SW480 (cell line): ENCODE measurements around the gene FGFR3.

Source experiments
- DNase-seq: peaks from one replicate; pipeline ENCODE4 v3.0.0-alpha.2; 2016; ENCODE audit warnings: low spot score

The FGFR3 gene

DNA sequence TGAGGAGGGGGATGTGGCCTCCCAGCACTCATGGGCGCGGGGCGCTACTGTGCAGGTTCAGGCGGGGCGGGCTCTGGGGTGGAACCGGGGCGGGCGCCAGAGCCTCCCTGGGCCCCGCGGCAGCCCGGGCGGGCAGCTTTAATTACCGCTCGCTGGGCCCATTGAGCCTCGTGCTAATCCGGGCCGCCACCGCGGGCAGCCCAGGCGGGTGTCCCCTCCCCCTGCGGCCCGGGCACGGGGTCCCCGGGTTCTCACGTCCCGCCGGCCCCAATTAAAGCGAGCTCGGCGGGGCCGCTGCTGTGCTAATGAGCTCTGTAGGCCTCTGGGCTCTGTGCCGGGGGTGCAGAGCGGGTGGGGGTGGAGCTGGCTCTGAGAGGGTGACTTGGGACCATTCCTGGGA lies 22.8 kb upstream of the FGFR3 start:
- no peak for DNase-seq

DNA sequence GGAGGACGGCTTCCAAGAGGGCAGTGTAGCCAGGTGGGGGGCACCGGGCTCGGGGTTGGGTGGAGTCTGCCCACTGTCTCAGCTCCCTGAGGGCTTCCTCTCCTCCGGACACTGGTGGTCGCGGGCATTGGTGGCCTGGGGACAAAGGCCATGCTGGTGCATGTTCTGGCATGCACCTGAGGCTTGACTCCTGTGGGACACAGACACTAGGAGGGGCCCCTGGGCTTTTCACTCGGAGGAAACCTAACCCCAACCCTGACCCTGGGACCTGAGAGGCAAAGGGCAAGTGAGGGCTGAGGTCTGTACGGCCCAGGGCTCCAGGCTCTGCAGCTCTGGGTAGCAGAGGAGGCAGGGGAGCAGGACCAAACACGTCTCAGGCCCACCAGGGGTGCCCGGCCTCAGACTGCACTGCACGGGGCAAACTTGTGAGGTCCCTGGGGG lies 22.3 kb upstream of the FGFR3 start:
- no peak for DNase-seq

DNA sequence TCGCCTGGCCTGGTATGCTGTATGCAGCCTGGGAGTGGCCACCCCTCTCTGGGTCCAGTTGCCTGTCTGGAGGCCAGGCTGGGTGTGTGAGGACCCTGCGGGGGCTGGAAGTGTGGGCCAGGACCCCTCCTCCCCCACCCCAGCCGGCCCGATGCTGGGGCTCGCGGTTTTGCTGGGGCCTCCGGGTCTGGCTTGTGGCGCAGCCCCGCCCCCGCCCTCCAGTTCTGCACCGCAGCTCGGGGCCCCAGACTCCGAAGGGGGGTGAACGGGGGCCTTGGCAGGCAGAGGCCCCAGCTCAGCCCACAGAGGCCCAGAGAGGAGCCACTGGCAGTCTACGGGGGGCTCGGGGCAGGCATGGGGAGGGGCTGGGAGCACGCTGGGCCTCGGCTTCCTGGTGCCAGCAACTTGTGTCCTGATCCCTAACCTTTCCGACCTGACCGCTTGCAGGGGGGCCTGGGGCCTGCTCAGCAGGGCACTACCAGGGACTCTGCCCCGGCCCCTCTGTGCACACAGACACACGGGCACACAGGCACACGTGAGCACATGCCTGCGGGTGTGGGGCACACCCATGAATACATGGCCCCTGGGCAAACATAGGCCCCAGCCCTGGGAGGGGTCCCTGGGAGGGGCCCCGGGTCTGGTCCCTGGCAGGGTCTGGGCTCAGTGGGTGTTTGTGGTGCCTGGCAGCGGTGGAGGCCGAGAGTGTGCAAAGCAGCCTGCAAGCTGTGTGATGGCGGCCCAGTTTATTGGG lies 21.4 kb upstream of the FGFR3 start:
- DNase-seq = no peak

DNA sequence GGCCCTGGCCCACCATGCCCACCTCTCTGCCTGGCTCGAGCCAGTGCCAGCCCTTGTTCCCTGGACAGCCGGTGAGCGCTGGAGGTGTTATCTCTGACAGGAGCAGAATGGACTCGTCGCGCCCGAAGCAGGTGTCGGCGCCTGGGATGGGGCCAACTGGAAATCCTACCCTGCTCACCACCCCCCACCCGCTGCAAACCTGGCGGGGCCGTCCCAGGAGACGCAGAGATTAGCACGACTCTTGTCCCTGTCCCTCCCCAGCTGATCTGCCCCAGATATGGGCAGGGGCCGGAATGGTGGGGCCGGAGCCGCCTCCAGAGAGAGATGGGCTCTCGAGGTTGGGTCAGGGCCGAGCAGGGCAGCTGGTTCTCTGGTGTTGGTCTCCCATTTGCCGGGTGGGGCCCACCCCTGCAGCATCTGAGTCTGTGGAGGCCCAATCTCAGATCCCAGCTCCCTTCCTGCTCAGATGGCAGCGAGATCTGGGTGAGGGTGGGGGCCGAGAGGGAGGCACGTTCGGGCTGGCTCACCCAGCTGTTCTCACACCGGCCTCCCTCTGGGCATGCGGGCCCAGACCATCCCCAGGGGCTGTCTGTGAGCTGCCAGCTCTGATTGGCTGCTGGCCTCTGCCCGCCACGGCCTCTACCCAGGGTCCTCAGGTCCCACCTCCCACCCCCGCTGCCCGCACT lies 20.1 kb upstream of the FGFR3 start:
- DNase-seq = no peak

DNA sequence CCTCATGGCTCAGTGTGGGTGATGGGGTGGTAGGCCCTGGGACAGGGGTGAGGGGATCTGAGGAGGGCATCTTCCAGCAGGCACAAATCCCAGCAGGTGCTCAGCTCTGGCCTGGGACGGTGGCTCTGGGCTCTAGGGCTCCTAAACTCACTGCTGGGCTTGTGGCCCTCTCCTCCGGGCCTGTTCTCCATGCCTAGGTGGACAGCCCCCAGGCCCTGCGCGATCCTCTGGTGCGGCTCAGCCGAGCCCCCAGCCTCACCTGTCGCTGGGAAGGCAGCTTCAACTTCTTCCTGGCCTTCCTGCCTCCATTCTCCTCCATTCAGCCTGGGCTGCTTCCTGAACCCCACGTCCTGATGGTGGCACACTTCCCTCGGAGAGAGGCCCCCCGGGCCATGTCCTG lies 19.3 kb upstream of the FGFR3 start:
- no peak for DNase-seq

DNA sequence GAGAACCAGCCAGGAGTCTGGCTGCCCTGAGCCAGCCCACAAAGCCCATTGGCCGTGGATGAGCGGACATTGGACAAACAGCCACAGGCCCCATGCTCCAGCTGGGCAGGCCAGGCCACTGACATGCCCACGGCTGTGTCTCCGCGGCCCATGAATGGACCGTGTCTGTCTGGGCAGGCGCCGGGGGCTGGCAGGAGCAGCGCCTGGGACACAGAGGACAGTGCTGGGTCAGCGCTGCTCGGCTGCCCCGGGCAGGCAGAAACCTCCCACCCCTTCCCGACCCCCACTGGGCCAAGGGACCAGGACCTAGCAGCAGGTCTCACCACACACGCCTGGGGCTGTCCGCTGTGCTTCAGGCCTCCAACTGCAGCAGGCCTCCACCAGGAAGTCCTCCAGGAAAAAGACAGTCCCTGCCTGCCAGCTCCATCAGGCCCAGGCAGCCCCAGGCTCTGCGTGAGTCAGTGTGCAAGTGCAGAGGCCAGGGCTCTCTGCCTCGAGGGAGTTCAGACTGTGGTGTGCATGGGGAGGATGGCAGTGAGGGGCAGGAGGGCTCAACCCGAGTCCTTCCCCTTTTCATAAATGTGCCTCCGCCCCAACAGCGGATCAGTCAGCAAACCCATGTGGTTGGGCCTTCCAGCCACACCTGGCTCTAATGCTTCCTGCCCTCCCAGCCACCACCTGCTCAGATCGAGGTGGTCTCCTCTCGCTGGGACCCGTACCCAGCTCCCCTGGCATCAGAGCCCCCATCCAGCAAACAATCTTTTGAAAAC lies 17.2 kb upstream of the FGFR3 start:
- no peak for DNase-seq

DNA sequence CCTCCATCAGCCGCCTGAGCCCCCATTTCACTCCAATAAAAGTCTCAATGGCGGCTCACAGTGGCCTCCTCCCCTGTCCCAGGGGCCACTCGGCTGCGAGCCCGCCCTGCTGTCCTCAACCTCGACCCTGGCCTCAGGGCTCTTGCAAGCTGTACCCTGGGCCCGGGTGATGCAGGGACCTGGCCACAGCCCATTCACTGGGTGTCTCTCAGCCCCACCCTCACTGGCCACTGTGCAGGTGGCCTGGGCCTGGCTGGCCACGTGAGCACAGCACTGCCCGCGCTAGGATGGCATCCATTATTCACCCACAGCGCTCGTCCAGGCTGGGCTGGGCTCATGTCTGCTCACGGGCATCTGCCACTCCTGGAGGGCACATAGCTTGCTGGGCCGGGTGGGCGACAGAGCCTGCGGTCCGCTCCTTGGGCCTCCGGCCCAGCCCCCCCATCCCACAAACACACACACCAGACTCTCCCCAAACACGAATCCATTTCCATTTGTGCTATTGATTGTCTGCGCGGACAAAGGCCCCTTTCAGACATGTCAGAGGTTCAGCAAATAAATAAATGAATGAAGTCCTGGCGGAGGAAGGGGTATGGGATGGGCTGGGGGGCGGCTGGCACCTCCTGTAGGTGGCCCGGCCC lies 16.5 kb upstream of the FGFR3 start:
- no peak for DNase-seq

DNA sequence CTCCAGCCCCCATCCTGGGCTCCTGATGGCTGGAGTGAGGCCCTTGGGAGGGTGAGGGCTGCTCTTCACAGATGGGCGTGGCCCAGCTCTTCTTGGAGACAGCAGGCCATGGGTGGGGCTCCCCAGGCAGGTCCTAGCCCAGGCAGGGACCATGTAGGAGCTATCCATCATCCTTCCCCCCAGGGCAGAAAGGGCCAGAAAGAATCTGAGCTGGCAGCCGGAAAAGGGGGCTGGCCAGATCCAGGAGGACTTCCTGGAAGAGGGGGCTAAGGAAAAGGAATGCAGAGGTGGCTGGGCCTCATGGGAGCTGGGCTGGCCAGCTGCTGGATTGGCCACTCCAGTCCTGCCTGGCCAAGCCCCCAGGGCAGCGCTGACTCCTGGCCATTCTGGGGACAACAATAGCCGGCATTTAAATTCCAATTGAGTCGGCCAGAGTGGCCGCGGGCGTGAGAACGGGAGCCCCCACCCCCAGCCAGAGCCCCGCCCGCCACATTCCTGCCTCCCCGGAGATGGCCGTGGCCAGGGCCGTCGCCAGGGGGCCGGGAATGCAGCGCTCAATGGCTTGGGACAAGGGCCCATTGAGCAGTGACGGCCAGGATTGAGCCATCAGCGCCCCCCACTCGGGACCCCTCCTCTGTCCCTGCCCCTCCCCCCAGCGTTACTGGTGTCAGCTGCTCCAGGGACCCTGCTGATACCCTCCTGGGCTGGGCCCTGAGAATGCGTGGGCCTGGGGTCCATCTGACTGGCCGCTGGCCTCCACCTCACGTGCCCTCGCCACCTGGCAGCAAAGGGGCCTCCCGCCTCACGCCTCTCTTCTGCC lies 15.1 kb upstream of the FGFR3 start:
- no peak for DNase-seq

DNA sequence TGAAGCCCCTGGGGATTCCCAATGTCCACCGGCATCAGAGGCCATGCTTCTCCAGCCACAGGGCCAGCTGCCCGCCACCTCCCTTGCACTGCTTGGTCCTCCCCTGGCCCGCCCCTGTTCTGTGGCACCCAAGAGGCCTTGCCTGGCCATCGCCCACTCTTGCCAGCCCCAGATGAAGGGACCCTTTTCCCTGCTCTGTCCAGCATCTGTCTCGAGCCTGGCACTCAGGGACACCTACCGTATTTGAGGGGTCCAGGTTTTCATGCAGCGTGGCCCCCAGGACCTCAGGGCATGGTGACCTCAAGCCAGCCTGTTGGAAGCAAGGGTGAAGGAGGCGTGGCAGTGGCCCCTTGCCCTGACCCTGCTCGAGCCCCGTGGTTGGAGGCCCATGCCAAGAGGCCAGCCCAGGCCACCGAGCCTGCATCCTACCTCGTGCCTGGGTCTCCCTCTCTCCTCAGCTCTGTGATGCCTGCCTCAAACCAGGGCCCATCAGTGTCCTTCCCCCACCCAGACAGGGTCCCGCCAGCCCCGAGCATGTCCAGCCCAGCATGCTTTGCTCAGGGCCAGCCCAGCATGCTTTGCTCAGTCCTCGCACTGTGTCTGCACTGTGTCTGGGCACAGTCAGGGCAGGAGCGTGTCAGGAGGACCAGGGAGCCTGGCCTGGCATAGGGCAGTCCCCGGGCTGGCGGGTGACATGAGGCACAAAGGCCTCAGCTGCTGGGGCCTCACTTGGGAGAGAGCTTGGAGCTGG lies 14.3 kb upstream of the FGFR3 start:
- no peak for DNase-seq

DNA sequence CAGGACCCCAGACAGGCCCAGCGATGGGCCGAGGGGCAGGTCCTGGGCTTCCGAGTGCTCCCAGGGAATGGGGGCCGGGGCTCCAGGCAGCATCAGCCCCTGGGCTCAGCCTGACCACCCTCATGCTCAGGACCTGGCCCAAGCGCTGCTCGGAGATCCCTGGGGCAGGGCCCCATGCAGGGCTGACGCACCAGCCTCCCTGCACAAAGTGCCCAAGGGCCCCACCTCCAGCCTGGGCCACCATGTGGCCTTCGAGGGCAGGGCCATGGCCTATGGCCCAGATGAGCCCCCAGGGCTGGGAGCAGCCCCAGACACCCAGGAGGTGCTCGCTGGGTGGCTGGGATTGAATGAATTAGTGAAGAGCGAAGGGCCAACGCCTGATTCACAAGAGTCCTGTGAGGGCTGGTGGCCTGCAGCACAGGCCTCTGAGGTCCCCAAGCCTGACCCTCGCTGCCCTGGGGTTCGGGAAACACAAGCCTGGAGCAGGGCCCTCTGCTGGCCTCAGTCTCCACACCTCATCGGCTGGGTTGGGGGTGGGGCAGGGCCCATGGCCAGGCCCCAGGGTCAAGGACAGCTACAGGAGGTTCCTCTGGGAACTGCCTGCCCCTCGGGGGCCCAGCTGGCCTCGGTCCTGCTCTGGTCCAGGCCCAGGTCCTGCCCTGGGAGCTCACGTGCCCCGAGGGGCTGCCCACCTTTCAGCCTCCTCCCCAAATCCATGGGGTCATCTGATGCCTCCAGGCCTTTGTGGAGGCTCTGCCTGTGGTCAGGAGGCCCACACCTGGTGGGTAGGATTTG lies 13.3 kb upstream of the FGFR3 start:
- DNase-seq = no peak

DNA sequence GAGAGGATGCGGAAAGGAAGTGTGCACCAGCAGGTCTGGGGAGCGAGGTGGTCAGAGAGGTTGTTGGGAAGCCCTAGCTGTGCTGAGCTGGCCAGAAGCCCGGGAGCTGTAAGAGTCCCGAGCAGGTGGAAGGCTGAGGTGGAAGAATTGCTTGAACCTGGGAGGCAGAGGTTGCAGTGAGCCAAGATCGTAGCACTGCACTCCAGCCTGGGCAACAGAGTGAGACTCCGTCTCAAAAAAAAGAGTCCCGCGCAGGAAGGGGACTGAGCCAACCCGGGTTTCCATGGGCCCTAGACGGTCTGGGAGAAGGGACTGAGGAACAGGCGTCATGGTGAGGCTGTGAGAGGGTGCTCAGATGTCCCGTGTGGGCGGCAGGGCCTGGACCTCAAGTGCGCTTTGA lies 12.7 kb upstream of the FGFR3 start:
- no peak for DNase-seq

DNA sequence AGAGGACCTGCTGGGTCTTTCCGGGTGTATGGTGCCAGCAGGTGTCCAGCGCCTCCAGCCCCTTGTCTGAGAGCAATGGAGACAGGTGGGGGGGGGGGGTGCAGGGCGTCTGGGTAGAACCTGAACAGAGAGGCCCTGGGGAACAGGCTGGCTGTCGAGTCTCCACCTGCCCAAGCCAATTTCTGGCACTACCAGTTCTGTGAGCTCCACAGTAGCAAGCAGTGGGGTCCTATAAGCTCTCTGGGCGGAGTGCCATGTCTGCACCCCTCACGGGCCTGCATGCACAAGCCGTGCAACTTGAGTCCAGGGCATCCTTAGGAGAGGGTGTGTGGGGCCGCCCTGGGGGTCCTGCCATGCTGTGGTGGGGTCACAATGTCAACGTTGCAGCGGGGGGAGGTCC lies 10.1 kb upstream of the FGFR3 start:
- DNase-seq = no peak

DNA sequence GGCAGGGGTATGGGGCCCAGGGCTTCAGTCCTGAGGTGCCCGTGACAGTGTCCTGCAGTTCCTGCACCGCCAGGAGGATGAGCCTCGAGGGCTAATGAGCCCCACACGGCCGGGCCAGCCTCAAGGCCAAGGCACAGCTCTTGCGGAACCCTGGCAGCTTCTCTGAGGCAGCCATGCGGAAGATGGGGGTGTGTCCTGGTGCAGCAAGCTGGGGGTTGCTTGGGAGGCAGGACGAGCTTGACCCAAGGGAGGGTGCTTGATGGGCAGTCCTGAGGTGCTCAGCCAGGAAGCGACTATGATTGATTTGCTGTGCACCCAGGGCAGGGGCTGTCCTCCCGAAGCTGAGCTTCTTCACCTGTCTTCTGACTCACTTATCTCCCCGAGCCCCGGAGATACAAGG lies 9.1 kb upstream of the FGFR3 start:
- DNase-seq = no peak

DNA sequence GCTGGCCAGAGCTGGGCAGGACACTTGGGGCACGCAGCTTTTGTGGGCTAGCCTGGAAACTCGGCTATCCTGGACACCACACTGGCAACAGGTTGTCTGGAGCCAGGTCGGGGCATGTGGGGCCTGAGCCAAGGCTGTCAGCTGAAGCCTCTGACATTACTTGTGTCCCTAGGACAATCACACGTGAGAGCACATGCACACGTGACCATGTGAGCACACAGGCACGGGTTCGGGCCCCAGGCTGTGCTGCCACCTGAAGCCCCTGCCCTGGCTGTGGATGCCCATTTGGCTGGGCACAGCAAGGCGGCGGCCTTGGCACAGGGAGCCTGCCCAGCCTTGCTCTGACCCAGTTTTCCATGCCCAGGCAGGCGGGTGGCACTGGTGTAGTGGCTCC lies 8.7 kb upstream of the FGFR3 start:
- DNase-seq = no peak

DNA sequence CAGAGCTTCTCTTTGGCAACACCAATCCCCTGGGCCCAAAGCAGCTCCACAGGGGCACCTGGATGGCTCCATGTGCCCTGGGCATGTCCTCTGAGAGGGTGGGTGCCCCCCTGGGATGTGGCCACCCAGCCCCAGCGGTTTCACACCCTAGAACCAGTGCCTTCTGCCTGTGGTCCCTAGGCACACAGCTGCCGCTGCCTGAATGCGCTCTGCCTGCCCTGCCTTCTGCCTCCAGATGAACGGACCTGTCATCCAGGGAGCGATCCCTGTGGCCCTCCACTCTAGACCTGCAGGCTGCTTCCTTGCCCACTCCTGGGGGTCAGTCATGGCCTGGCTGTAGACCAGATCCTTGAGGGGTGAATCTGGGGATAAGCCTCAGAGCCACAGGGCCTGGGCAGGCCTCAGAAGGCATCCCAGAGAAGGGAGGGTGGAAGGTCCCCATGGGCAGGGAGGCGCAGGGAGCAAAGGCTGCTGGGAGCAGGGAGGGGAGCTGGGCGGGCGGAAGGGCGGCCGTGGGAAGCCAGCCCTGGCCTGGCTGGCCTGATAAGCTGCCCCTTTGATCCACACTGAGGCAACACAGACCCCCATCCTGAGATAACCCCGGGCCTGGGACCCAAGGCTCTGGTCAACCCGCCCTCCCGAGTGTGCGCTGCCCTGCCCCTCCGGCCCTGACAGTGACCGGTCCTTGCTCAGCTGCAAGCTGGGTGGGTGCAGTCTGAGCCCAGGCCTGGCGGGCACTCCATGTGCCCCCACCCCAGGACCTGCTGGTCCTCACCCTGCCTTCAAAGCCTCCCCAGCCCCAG lies 8.1 kb upstream of the FGFR3 start:
- no peak for DNase-seq

DNA sequence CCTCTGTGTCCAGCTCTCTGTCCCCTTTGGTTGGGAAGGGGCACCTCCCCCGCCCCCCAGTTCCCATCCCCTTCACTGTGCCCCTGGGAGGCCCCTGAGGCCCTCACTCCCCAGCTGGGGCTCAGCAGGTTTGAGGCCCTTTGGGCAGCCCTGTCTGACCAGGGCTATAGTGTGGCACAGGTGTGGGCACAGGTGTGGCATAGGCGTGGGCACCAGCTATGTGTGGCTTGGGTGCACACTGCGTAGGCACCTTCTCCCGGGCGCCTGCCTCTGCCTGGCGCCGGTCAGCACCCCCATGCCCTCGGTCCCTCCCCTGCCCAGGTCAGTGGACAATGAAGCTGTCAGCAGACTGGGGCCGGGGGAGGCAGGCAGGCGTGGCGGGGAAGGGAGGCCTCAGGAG lies 7.5 kb upstream of the FGFR3 start:
- DNase-seq = no peak

DNA sequence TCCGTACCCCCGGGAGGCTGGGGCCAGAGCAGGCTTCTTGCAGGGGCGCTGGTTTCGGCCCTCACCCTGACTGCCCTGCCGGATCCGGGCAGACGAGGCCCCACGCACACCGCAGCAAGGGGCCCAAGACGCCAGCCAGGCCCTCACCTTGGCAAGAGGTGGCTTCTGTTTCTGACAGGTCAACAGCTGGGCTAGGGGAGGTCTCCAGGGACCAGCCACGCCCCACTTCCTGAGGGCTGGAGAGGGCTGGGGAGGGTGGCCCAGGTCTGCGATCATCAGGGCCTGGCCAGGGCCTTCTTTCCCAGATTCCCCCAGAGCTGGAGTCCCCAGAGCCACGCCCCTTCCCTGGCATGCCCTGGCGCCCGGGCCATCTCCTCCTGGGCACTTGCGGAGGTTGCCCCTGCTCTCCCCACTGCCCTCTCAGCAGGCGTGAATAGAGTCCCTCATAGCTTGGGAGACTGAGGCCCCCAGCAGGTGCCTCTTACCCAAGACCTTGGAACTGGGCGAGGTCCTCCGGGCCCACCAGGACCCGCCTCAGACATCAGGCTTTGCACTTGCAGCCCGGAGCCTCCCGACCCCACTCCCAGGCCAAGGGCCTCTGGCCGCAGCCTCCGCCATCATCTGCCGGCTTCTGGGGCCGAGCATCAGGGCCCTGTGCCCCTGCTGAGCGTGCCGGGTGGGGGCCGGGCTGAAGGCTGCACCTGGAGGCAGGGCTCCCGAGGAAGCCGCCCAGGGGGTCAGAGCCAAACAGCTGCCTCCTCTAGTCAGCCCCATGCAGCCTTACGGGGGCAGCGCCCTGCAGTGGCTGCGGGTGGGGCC lies 6.3 kb upstream of the FGFR3 start:
- DNase-seq = no peak

DNA sequence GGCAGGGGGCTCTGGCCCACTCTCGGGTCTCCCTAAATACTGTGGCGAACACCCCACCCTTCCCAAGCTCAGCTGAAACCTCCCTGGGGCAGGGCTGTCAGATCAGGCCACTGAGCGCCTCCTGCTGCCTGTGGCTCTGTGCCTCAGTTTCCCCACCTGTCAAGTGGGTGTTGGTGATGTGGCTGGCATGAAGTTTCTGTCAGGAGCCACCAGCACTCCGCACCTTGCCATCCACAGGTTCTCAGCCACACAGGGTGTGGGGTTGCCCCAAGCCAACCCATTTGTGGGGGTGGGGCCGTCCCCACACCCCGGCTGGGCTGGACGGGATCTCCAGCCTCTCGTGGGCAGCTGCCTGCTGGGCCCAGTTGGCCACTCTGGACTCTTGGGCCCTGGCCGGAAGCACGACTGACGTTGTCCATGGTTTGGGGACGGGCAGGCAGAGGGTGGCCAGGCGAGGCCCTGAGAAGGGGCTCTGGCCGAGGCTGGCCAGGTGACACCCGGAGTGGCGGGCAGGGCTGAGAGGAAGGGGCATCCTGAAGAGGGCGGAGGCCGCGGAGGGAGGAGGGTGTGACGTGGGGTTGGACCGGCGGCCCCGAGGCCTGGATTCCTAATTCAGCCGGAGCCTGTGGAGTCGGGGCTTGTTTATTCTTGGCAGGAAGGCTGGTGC lies 5.5 kb upstream of the FGFR3 start:
- DNase-seq = no peak
